Common myeloid progenitor, CD34-positive (primary cell): ENCODE results near the gene ZNF705A.
"Not testable (repeated sequence)": the region's sequence is repeated elsewhere in the genome, so short reads cannot be mapped to it uniquely, and the experiment has no call there.

Experiments
- CTCF ChIA-PET: fragments of 350-600 bp; sonication (Branson Sonifier 250); formaldehyde crosslinking; loops from one replicate; lab custom pipeline; 2021; ENCODE audit warnings: antibody characterized with exemption; lab: Charles Lee
- POLR2A ChIA-PET: fragments of 350-600 bp; sonication (Branson Sonifier 250); formaldehyde crosslinking; loops from one replicate; lab custom pipeline; 2021; ENCODE audit warnings: antibody characterized with exemption; lab: Charles Lee
- DNase-seq, 3 donors: peaks; one replicate each; pipeline versions ENCODE4 v3.0.0 to v3.0.0-alpha.2; 2013
- H3K27ac ChIP-seq, 2 experiments: 1 replicate in 1 of 2; 2 replicates in 1 of 2; pipeline ENCODE4 v1.7.0; 2013; ENCODE audit warnings: inconsistent platforms in 2 of 2, low read length in 2 of 2, mild to moderate bottlenecking in 2 of 2, low read depth in 1 of 2, moderate library complexity in 1 of 2; ENCODE audit not compliant: severe bottlenecking in 2 of 2, insufficient read depth in 1 of 2, poor library complexity in 1 of 2
- H3K27me3 ChIP-seq, 5 experiments: replicated peaks in 2 of 5; 1 replicate in 3 of 5; 2 replicates in 2 of 5; pipeline versions ENCODE4 v1.6.1 to v1.7.0; 2013; ENCODE audit warnings: low read length in 4 of 5, mild to moderate bottlenecking in 2 of 5, moderate library complexity in 2 of 5, inconsistent platforms in 1 of 5; ENCODE audit not compliant: insufficient read depth in 5 of 5, control insufficient read depth in 4 of 5
- H3K36me3 ChIP-seq, 4 experiments: 1 replicate in 2 of 4; 2 replicates in 2 of 4; pipeline versions ENCODE4 v1.6.1 to v1.7.0; 2013; ENCODE audit warnings: low read length in 3 of 4, control low read depth in 1 of 4, mild to moderate bottlenecking in 1 of 4; ENCODE audit not compliant: control insufficient read depth in 4 of 4, insufficient read depth in 4 of 4
- H3K4me1 ChIP-seq, 4 experiments: 1 replicate in 3 of 4; 2 replicates in 1 of 4; pipeline versions ENCODE4 v1.6.1 to v1.7.1; 2013; ENCODE audit warnings: low read length in 3 of 4, mild to moderate bottlenecking in 3 of 4, control low read depth in 1 of 4, inconsistent platforms in 1 of 4, moderate library complexity in 1 of 4; ENCODE audit not compliant: control insufficient read depth in 4 of 4, insufficient read depth in 4 of 4; ENCODE audit errors: control extremely low read depth in 1 of 4
- H3K4me3 ChIP-seq, 7 experiments: 1 replicate in 4 of 7; 2 replicates in 3 of 7; pipeline versions ENCODE4 v1.5.1 to v1.7.0; 2013; ENCODE audit warnings: mild to moderate bottlenecking in 7 of 7, low read length in 6 of 7, moderate library complexity in 6 of 7, inconsistent platforms in 2 of 7, low read depth in 2 of 7, control low read depth in 1 of 7; ENCODE audit not compliant: insufficient read depth in 4 of 7, control insufficient read depth in 1 of 7; ENCODE audit errors: extremely low read depth in 1 of 7
- H3K9me3 ChIP-seq, 5 experiments: 1 replicate in 4 of 5; 2 replicates in 1 of 5; pipeline versions ENCODE4 v1.6.1 to v1.7.1; 2013; ENCODE audit warnings: low read length in 4 of 5, mild to moderate bottlenecking in 2 of 5, inconsistent platforms in 1 of 5, low read depth in 1 of 5, moderate library complexity in 1 of 5; ENCODE audit not compliant: control insufficient read depth in 4 of 5, insufficient read depth in 2 of 5; ENCODE audit errors: control extremely low read depth in 1 of 5
- WGBS: methylation state at CpG from one replicate; pipeline ENCODE4 v1.1.5; 2013; ENCODE audit not compliant: insufficient coverage; 5-methylcytosine and 5-hydroxymethylcytosine counted together

ZNF705A gene

GRCh38 chr12:8184206-8184605 is 27.4 kb downstream of the ZNF705A start:
- H3K4me3 ChIP-seq, H3K4me1 ChIP-seq, H3K9me3 ChIP-seq, DNase-seq, H3K27ac ChIP-seq, POLR2A ChIA-PET, CTCF ChIA-PET, H3K36me3 ChIP-seq, H3K27me3 ChIP-seq: not testable (repeated sequence)
- WGBS = 93% methylated on average over 5 of the region's 28 CpGs

GRCh38 chr12:8188088-8188487 is 31.3 kb downstream of the ZNF705A start:
- H3K36me3 ChIP-seq, H3K27ac ChIP-seq, DNase-seq, CTCF ChIA-PET, H3K27me3 ChIP-seq, H3K4me1 ChIP-seq, H3K4me3 ChIP-seq, POLR2A ChIA-PET, H3K9me3 ChIP-seq: not testable (repeated sequence)
- 93% methylated on average over 1 of the region's 2 CpGs for WGBS

GRCh38 chr12:8197685-8198308 is 41.0 kb downstream of the ZNF705A start:
- CTCF ChIA-PET, H3K36me3 ChIP-seq, POLR2A ChIA-PET, H3K27me3 ChIP-seq, H3K4me3 ChIP-seq, H3K27ac ChIP-seq, H3K9me3 ChIP-seq, DNase-seq, H3K4me1 ChIP-seq: not testable (repeated sequence)
- no CpG with 5 or more reads among the region's 1 CpG for WGBS

DNA sequence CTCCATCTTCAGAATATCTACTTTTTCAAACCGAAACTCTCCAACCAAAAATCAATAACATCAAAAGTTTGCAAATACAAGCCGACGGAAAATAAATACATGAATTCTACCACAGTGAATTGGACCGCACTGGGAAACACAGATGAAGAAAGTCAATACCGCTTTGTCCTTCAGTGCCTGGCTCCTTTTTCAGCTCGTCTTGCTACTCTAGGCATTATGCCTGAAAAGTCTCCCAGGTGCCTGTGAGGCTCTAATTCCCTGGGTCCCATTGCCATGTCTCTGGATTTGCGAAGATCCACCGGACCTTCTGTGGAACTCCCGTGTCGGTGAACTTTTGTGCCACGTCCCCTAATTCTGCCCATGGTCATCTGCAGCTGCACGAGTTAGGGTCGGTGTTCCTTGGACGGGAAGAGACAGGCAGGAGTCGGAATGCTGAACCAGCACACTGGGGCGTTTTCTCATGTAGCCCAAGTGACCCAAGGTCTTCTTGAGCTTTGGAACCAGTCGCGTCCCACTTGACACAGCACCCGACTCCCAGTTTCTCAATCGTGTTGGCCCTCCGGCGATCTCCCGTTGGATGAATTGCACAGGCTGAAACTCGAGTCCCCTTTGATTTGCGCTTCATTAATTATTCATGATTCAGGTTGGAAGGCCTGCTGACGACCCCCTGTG is 62.0 kb downstream of the ZNF705A start:
- H3K4me1 ChIP-seq, DNase-seq, H3K36me3 ChIP-seq, H3K4me3 ChIP-seq, POLR2A ChIA-PET, H3K27ac ChIP-seq, H3K27me3 ChIP-seq, H3K9me3 ChIP-seq: not testable (repeated sequence)
- WGBS = 92% methylated on average over 23 of the region's 26 CpGs
- CTCF ChIA-PET = interaction anchor here (1.5 kb wide), 1 partner anchor 13 kb away, joined by 4 read pairs; no protein-coding TSS in a partner anchor

DNA sequence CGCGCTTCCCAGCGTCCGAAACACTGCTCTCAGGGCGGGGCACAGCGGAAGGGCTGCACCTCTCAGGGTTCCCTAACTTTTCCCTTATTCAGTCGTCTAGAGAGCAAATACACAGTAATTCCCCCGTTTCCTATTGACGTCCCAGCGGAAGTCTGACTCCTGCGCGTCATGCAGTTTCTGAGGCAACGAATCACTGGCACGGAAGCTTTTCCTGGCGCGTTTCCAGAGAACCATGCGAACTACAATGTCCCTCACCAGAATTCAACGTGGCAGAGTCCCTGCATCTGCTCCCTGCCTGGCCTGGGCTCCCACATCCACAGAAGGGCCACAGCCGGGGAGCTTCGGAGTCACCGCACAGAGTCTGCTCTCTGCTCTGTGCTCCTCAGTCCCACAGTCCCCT is 64.6 kb downstream of the ZNF705A start:
- H3K4me1 ChIP-seq, H3K27ac ChIP-seq, H3K27me3 ChIP-seq, H3K36me3 ChIP-seq, DNase-seq, H3K9me3 ChIP-seq, POLR2A ChIA-PET, H3K4me3 ChIP-seq: not testable (repeated sequence)
- CTCF ChIA-PET = interaction anchor here (0.8 kb wide), 1 partner anchor 112 kb away, joined by 3 read pairs; no protein-coding TSS in a partner anchor
- 93% methylated on average over 15 of the region's 21 CpGs for WGBS

DNA sequence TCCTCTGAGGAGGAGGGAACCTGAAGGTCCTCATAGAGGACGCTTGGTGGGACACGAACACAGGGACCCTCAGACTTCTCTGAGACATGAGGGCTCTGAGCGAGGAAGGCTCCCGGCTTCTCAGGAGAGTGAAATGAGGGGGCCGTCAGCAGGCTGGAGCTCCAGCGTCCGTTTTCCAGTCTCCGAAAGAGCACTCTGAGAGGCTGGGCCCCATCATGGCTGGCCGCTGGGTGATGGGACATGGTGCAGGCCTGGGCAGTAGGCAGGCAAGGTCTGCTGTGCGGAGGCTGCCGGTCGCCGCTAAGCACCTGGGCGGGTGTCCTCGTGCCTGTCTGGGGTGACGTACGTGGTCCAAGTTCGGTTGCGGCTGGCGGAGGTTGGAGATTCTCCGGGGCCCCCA is 65.0 kb downstream of the ZNF705A start:
- CTCF ChIA-PET = interaction anchor here (0.8 to 0.9 kb wide), 2 partner anchors 12 to 112 kb away, joined by 3 read pairs; no protein-coding TSS in a partner anchor
- WGBS = 94% methylated on average over 21 of the region's 21 CpGs
- H3K36me3 ChIP-seq, H3K4me3 ChIP-seq, H3K27ac ChIP-seq, H3K9me3 ChIP-seq, POLR2A ChIA-PET, H3K4me1 ChIP-seq, DNase-seq, H3K27me3 ChIP-seq: not testable (repeated sequence)

- DNase-seq, H3K27ac ChIP-seq, H3K36me3 ChIP-seq, H3K4me1 ChIP-seq, H3K9me3 ChIP-seq, POLR2A ChIA-PET, H3K4me3 ChIP-seq, H3K27me3 ChIP-seq: not testable (repeated sequence)
- CTCF ChIA-PET = interaction anchor here (0.8 to 0.9 kb wide), 2 partner anchors 12 to 113 kb away, joined by 3 read pairs; no protein-coding TSS in a partner anchor
- 93% methylated on average over 10 of the region's 16 CpGs for WGBS
These were observed 65.5 kb downstream of the ZNF705A start for GRCh38 chr12:8222303-8222702.
